H1 (cell line): ENCODE results near the gene LIMA1. TPM values are rescaled to one million over a fixed set of nuclear protein-coding genes. Genes with fewer than 3 reads are reported as not detected.
A peak's percentile ranks its signal among the peaks of the same experiment; 100 is the strongest.

Experiments
- CTCF ChIA-PET: fragments of 300-600 bp; sonication (Branson Sonifier 250); formaldehyde crosslinking; loops from one replicate; lab custom pipeline; 2021; ENCODE audit not compliant: partially characterized antibody; lab: Charles Lee
- POLR2A ChIA-PET: fragments of 300-600 bp; sonication (Branson Sonifier 250); formaldehyde crosslinking; loops from one replicate; lab custom pipeline; 2021; ENCODE audit warnings: inconsistent platforms; ENCODE audit not compliant: partially characterized antibody; lab: Charles Lee
- DNase-seq, 2 experiments: peaks; one replicate each; pipeline versions ENCODE4 v3.0.0 to v3.0.0-alpha.2; 2010 to 2022; ENCODE audit warnings: low spot score in 2 of 2, low read depth in 1 of 2, mixed read lengths in 1 of 2
- FAIRE-seq: peaks from 2 replicates; lab custom pipeline; 2011; peaks lifted over from hg19 to GRCh38; lab: Jason Lieb, UNC
- H2AFZ ChIP-seq: 2 replicates; pipeline ENCODE4 v1.8.1; 2012; ENCODE audit warnings: low read length, inconsistent platforms
- H2AK5ac ChIP-seq: 2 replicates; pipeline ENCODE4 v1.6.1; 2013; ENCODE audit warnings: low read depth, low read length
- H2BK120ac ChIP-seq: replicated peaks from 2 replicates; pipeline ENCODE3; 2013; ENCODE audit warnings: low read depth, low read length, inconsistent platforms
- H2BK12ac ChIP-seq: 2 replicates; pipeline ENCODE4 v1.6.1; 2013; ENCODE audit warnings: low read depth, low read length
- H2BK15ac ChIP-seq: 2 replicates; pipeline ENCODE4 v1.6.1; 2013; ENCODE audit warnings: low read length
- H2BK20ac ChIP-seq: 2 replicates; pipeline ENCODE4 v1.6.1; 2013; ENCODE audit warnings: low read length
- H2BK5ac ChIP-seq: 2 replicates; pipeline ENCODE4 v1.6.1; 2013; ENCODE audit warnings: low read depth, low read length
- H3K14ac ChIP-seq: 2 replicates; pipeline ENCODE4 v1.6.1; 2013; ENCODE audit warnings: inconsistent platforms; ENCODE audit not compliant: insufficient read length
- H3K18ac ChIP-seq: 2 replicates; pipeline ENCODE4 v1.6.1; 2013; ENCODE audit warnings: low read length; ENCODE audit errors: extremely low read depth
- H3K23ac ChIP-seq: 2 replicates; pipeline ENCODE4 v1.6.1; 2013; ENCODE audit warnings: inconsistent platforms; ENCODE audit not compliant: insufficient read length
- H3K23me2 ChIP-seq: 2 replicates; pipeline ENCODE4 v1.6.1; 2013; ENCODE audit warnings: low read depth, low read length
- H3K27ac ChIP-seq: 2 replicates; pipeline ENCODE4 v1.6.1; 2011; ENCODE audit warnings: low read depth, low read length, inconsistent platforms
- H3K27me3 ChIP-seq, 4 experiments: replicated peaks in 1 of 4; 1 replicate in 1 of 4; 2 replicates in 3 of 4; pipeline versions ENCODE4 v1.6.1 to v1.8.1; 2011 to 2013; ENCODE audit warnings: low read length in 3 of 4, mild to moderate bottlenecking in 3 of 4, inconsistent platforms in 2 of 4, mixed read lengths in 2 of 4, moderate library complexity in 1 of 4; ENCODE audit not compliant: control insufficient read depth in 3 of 4, insufficient read depth in 3 of 4; ENCODE audit errors: extremely low read depth in 1 of 4
- H3K36me3 ChIP-seq, 4 experiments: 2 replicates each; pipeline versions ENCODE4 v1.6.1 to v1.8.1; 2011 to 2013; ENCODE audit warnings: mild to moderate bottlenecking in 4 of 4, low read length in 3 of 4, moderate library complexity in 2 of 4, control low read depth in 1 of 4, inconsistent platforms in 1 of 4; ENCODE audit not compliant: insufficient read depth in 4 of 4, control insufficient read depth in 2 of 4
- H3K4ac ChIP-seq: replicated peaks from 2 replicates; pipeline ENCODE3; 2013; ENCODE audit warnings: low read length, low read depth, mixed read lengths, inconsistent platforms; ENCODE audit not compliant: insufficient read length
- H3K4me1 ChIP-seq, 4 experiments: replicated peaks in 1 of 4; 1 replicate in 1 of 4; 2 replicates in 3 of 4; pipeline versions ENCODE4 v1.6.1 to v1.8.1; 2011 to 2013; ENCODE audit warnings: low read length in 3 of 4, inconsistent platforms in 2 of 4, mixed read lengths in 1 of 4; ENCODE audit not compliant: insufficient read depth in 4 of 4, control insufficient read depth in 3 of 4
- H3K4me2 ChIP-seq, 2 experiments: 2 replicates each; pipeline versions ENCODE4 v1.6.1 to v1.8.1; 2011 to 2013; ENCODE audit warnings: low read depth in 2 of 2, low read length in 2 of 2, control low read depth in 1 of 2, inconsistent platforms in 1 of 2, mild to moderate bottlenecking in 1 of 2; ENCODE audit not compliant: insufficient read depth in 1 of 2
- H3K4me3 ChIP-seq, 4 experiments: fragments of 200-600, 300-600 bp in 1 of 4; sonication (generic), shearing (Covaris generic), sonication (Bioruptor Twin) in 1 of 4; 2 replicates each; pipeline versions ENCODE4 v1.5.1 to v1.8.1; 2011 to 2016; ENCODE audit warnings: low read length in 4 of 4, low read depth in 3 of 4, control low read depth in 2 of 4, inconsistent platforms in 2 of 4, mild to moderate bottlenecking in 2 of 4, mixed read lengths in 1 of 4, moderate library complexity in 1 of 4; ENCODE audit not compliant: insufficient read depth in 2 of 4; ENCODE audit errors: extremely low read depth in 1 of 4
- H3K56ac ChIP-seq: replicated peaks from 2 replicates; pipeline ENCODE3; 2013; ENCODE audit warnings: low read depth, mild to moderate bottlenecking, mixed read lengths, low read length, inconsistent platforms; ENCODE audit not compliant: insufficient read length
- H3K79me1 ChIP-seq: 2 replicates; pipeline ENCODE4 v1.6.1; 2013; ENCODE audit warnings: low read depth, low read length, control low read depth
- H3K79me2 ChIP-seq, 2 experiments: 2 replicates each; pipeline versions ENCODE4 v1.6.1 to v1.8.1; 2012 to 2013; ENCODE audit warnings: low read length in 2 of 2, mild to moderate bottlenecking in 2 of 2, inconsistent platforms in 1 of 2; ENCODE audit not compliant: insufficient read depth in 2 of 2, control insufficient read depth in 1 of 2
- H3K9ac ChIP-seq, 4 experiments: replicated peaks in 1 of 4; 1 replicate in 1 of 4; 2 replicates in 3 of 4; pipeline versions ENCODE4 v1.6.1 to v1.8.1; 2011 to 2013; ENCODE audit warnings: low read depth in 3 of 4, low read length in 3 of 4, control low read depth in 2 of 4, mild to moderate bottlenecking in 2 of 4, moderate library complexity in 2 of 4, inconsistent platforms in 1 of 4; ENCODE audit errors: extremely low read depth in 1 of 4
- H3K9me3 ChIP-seq, 2 experiments: 2 replicates each; pipeline versions ENCODE4 v1.6.1 to v1.8.1; 2012 to 2013; ENCODE audit warnings: mild to moderate bottlenecking in 2 of 2, moderate library complexity in 2 of 2, control low read depth in 1 of 2, inconsistent platforms in 1 of 2, low read depth in 1 of 2, low read length in 1 of 2, mixed read lengths in 1 of 2; ENCODE audit not compliant: insufficient read depth in 2 of 2
- H4K20me1 ChIP-seq, 2 experiments: replicated peaks in 1 of 2; 2 replicates each; pipeline versions ENCODE3 to v1.8.1; 2011 to 2013; ENCODE audit warnings: inconsistent platforms in 2 of 2, low read length in 2 of 2, mild to moderate bottlenecking in 1 of 2; ENCODE audit not compliant: insufficient read depth in 2 of 2, control insufficient read depth in 1 of 2
- H4K5ac ChIP-seq: 2 replicates; pipeline ENCODE4 v1.6.1; 2013; ENCODE audit warnings: low read length, low read depth, mixed read lengths, inconsistent platforms; ENCODE audit not compliant: insufficient read length
- H4K8ac ChIP-seq: 2 replicates; pipeline ENCODE4 v1.8.0; 2013; ENCODE audit warnings: mild to moderate bottlenecking, moderate library complexity, low read length, inconsistent platforms; ENCODE audit not compliant: insufficient read depth; ENCODE audit errors: extremely low read depth
- H4K91ac ChIP-seq: replicated peaks from 2 replicates; pipeline ENCODE3; 2013; ENCODE audit warnings: low read length, mixed read lengths, inconsistent platforms; ENCODE audit not compliant: insufficient read length
- CTBP2 ChIP-seq: IDR thresholded peaks from 2 replicates; pipeline ENCODE4 v1.7.0; 2011; ENCODE audit warnings: borderline replicate concordance, mild to moderate bottlenecking, moderate library complexity, mixed read lengths, low read length; ENCODE audit not compliant: insufficient read depth, insufficient read length
- EGR1 ChIP-seq: IDR thresholded peaks from 2 replicates; pipeline ENCODE4 v1.6.1; 2011; ENCODE audit warnings: low read depth, low read length, borderline replicate concordance
- EP300 ChIP-seq, 2 experiments: IDR thresholded peaks; 1 replicate in 1 of 2; 2 replicates in 1 of 2; pipeline ENCODE4 v1.6.1; 2011 to 2012; ENCODE audit warnings: low read depth in 2 of 2, low read length in 2 of 2, mild to moderate bottlenecking in 2 of 2, borderline replicate concordance in 1 of 2, inconsistent platforms in 1 of 2, moderate library complexity in 1 of 2
- KDM1A ChIP-seq: fragments of 200-600, 300-600 bp; sonication (generic); IDR thresholded peaks from 2 replicates; pipeline ENCODE4 v1.7.1; 2016; ENCODE audit warnings: mild to moderate bottlenecking, low read length, borderline replicate concordance
- KDM4A ChIP-seq: IDR thresholded peaks from one replicate; pipeline ENCODE4 v1.7.1; 2012; ENCODE audit warnings: low read depth, mild to moderate bottlenecking, moderate library complexity, low read length, inconsistent platforms; ENCODE audit not compliant: severe bottlenecking
- KDM5A ChIP-seq: fragments of 200-600 bp; IDR thresholded peaks from 2 replicates; pipeline ENCODE4 v1.7.1; 2012; ENCODE audit warnings: mild to moderate bottlenecking, low read length, inconsistent platforms, mixed read lengths
- POLR2AphosphoS5 ChIP-seq: IDR thresholded peaks from 2 replicates; pipeline ENCODE4 v1.6.1; 2011; ENCODE audit warnings: low read depth, low read length
- RAD21 ChIP-seq, 2 experiments: IDR thresholded peaks in 1 of 2; conservative IDR thresholded peaks in 1 of 2; 2 replicates each; pipeline ENCODE4 v1.6.1; 2011; ENCODE audit warnings: low read depth in 2 of 2, low read length in 2 of 2, improper control_type of control experiment in 1 of 2, inconsistent platforms in 1 of 2, mild to moderate bottlenecking in 1 of 2, moderate library complexity in 1 of 2
- RXRA ChIP-seq: IDR thresholded peaks from 2 replicates; pipeline ENCODE4 v1.6.1; 2011; ENCODE audit warnings: low read depth, mild to moderate bottlenecking, low read length, moderate library complexity; ENCODE audit not compliant: insufficient read depth
- SAP30 ChIP-seq: fragments of 300-600 bp; sonication (generic); IDR thresholded peaks from 2 replicates; pipeline ENCODE4 v1.7.1; 2012; ENCODE audit warnings: low read length, moderate library complexity, mild to moderate bottlenecking, inconsistent platforms; ENCODE audit not compliant: insufficient read depth, insufficient replicate concordance
- SP2 ChIP-seq: IDR thresholded peaks from 2 replicates; pipeline ENCODE4 v1.6.1; 2012; ENCODE audit warnings: mild to moderate bottlenecking, low read length, inconsistent platforms
- TEAD4 ChIP-seq: IDR thresholded peaks from 2 replicates; pipeline ENCODE4 v1.6.1; 2012; ENCODE audit warnings: low read depth, low read length, inconsistent platforms, mixed read lengths
- YY1 ChIP-seq: IDR thresholded peaks from 2 replicates; pipeline ENCODE4 v1.6.1; 2011; ENCODE audit warnings: low read depth, mild to moderate bottlenecking, low read length
- WGBS, 2 experiments: shearing (Covaris generic) in 1 of 2; methylation state at CpG; one replicate each; pipeline versions ENCODE4 v1.1.6 to v1.1.7; 2013 to 2015; ENCODE audit warnings: low lambda C conversion rate in 2 of 2, mixed read lengths in 2 of 2, inconsistent platforms in 1 of 2, low coverage in 1 of 2, missing lambda C conversion rate in 1 of 2; ENCODE audit not compliant: insufficient replicate concordance in 2 of 2, insufficient coverage in 1 of 2, insufficient read length in 1 of 2; ENCODE audit errors: extremely low coverage in 1 of 2, missing lambda C conversion rate in 1 of 2; 5-methylcytosine and 5-hydroxymethylcytosine counted together
- polyA plus RNA-seq, 7 experiments: library from polyadenylated mRNA; depleted of rRNA in 3 of 7; stranded (reverse) in 5 of 7; unstranded in 2 of 7; fragments of >200 nt in 5 of 7; fragments of 200-250 nt in 2 of 7; gene quantifications; 1 replicate in 5 of 7; 2 replicates in 1 of 7; 4 replicates in 1 of 7; pipeline versions ENCODE4 v1.2.1 to v1.2.3, GENCODE V29; 2011 to 2013; ENCODE audit warnings: missing spikeins in 2 of 7, mixed read lengths in 2 of 7
- total RNA-seq: library from RNA; stranded (reverse); fragmentation: NEBNext Ultra II Directional; extraction: Animal tissue kit (Norgen Biotek cat#: 25700); gene quantifications from 2 replicates; pipeline ENCODE4 v1.2.1, GENCODE V29; 2021

Gene LIMA1
- total and polyA plus RNA-seq, 2 of the 8 experiments (the other 6 are each of a cell fraction or from before 2014, with no cell fraction given): 12.7 to 47.6 TPM

- Histone ChIP-seq H4K5ac (no peak overlapping the region), H3K36me3 (peaks cover 8 to 27% (median 13%) of the 10 kb centered on the region in 4 experiments; a peak in 7 of 8 replicates), H3K23me2 (no peaks in the 10 kb centered on the region), H2BK120ac (no peak overlapping the region), H4K8ac (no peak overlapping the region), H3K27me3 (no peaks in the 10 kb centered on the region), H3K14ac (no peak overlapping the region), H3K4me3 (no peak overlapping the region), H3K4ac (no peak overlapping the region), H2BK5ac (no peak overlapping the region), H4K20me1 (no peaks in the 10 kb centered on the region), H3K79me1 (no peaks in the 10 kb centered on the region; the same call in 1 of the 2 replicates), H3K23ac (no peak overlapping the region), H2BK20ac (no peak overlapping the region), H3K4me1 (peaks cover 0 to 2% (median 2%) of the 10 kb centered on the region in 4 experiments; a peak in 2 of 7 replicates), H4K91ac (no peak overlapping the region), H3K79me2 (no peaks in the 10 kb centered on the region), H2BK15ac (no peak overlapping the region), H3K9ac (no peak overlapping the region), H3K56ac (peak overlapping the region; percentile 16), H3K27ac (no peak overlapping the region), H2AK5ac (no peak overlapping the region), H2BK12ac (no peak overlapping the region), H2AFZ (no peak overlapping the region), H3K4me2 (no peak overlapping the region), H3K18ac (no peak overlapping the region), H3K9me3 (no peaks in the 10 kb centered on the region)
- ChIA-PET POLR2A (interaction anchor here (0.7 to 2.1 kb wide), 2 partner anchors 9 to 105 kb away, joined by 3 to 10 read pairs; no protein-coding TSS in a partner anchor), CTCF (interaction anchor here (0.7 to 4.0 kb wide), 5 partner anchors 18 to 133 kb away, joined by 3 to 14 read pairs (median 3); no protein-coding TSS in a partner anchor)
- 93% methylated on average over 2 of the region's 2 CpGs; no CpG with 5 or more reads in 1 of the 2 experiments for WGBS, 2 experiments
- no peak for FAIRE-seq
- no peak for DNase-seq
- no peak for TF ChIP-seq RXRA
- TF ChIP-seq KDM1A: no peak
- no peak for TF ChIP-seq RAD21 (IDR thresholded peaks at IDR 0.05 in 1 of 2, conservative IDR thresholded peaks at IDR 0.05 in 1 of 2; ENCODE audit: low read depth in 2 of 2, low read length in 2 of 2)
- TF ChIP-seq EP300 (IDR thresholded peaks at IDR 0.05; ENCODE audit: borderline replicate concordance in 1 of 2, low read depth in 2 of 2, low read length in 2 of 2): no peak
- no peak for TF ChIP-seq KDM5A
- TF ChIP-seq KDM4A: no peak
- TF ChIP-seq SP2: no peak
- TF ChIP-seq EGR1: no peak
- TF ChIP-seq YY1: no peak
- no peak for TF ChIP-seq TEAD4
- TF ChIP-seq CTBP2: no peak
- TF ChIP-seq POLR2AphosphoS5: no peak
- no peak for TF ChIP-seq SAP30
Measured at GRCh38 chr12:50203691-50204090, 79.6 kb downstream of the LIMA1 start.
